Stimulated activated naive CD4-positive, alpha-beta T cell treated with Interleukin-2 at 50 U/mL for 16 hours (primary cell): Measurements from ENCODE around the gene ST6GALNAC3.

ENCODE experiments used
- DNase-seq: peaks from one replicate; lab custom pipeline; 2025; lab: John Stamatoyannopoulos, UW

Gene ST6GALNAC3

GRCh38 chr1:76510672-76511557 lies 436.4 kb downstream of the ST6GALNAC3 start:
- no peak for DNase-seq

DNA sequence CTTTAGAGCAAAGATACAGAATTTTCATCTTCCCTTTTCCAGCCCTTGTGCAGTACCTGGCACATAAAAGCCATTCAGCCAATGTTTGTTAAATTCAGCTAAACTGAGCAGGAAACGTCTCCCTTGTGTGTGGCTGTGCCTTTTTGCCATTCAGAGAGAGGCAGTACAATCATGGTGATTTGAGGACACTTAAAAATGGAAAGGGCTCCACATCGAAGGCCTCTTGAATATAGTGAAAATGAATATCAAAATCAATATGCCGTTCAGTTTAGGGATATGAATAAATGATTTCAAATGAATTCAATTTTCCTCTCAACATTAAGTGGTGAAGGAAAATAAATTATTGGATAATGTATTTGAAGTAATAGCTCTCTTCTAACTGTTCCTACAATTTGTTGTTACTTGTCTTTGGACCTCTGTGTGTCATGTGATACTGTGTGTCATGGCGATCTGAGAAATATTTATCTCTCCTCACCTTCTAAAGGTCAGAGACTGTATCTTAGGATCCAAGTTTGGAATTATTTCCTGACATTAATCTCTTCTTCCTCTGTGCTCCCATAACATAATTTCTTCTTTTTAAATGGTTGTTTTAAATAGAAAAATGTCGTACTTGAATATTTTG lies 437.1 kb downstream of the ST6GALNAC3 start:
- DNase-seq: no peak

DNA sequence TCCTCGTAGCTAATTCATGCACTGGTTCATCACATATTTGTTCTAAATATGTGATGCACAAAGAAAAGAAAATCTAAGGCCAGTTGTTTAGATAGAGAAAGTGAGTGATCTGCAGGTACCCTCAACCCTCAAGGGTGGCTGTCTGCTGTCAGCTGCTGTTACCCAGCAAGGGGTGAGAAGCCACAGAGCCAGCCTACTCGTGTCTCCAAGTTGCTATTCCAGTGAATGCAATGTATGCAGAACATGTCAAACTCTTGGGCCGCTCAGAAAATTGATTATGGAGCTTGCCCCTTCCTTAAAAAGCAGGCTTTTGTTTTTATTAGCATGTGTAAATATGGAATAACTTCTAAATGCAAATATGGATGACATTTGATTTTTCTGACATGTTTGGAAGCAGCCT lies 456.4 kb downstream of the ST6GALNAC3 start:
- no peak for DNase-seq

GRCh38 chr1:76541618-76542017 lies 467.1 kb downstream of the ST6GALNAC3 start:
- no peak for DNase-seq

DNA sequence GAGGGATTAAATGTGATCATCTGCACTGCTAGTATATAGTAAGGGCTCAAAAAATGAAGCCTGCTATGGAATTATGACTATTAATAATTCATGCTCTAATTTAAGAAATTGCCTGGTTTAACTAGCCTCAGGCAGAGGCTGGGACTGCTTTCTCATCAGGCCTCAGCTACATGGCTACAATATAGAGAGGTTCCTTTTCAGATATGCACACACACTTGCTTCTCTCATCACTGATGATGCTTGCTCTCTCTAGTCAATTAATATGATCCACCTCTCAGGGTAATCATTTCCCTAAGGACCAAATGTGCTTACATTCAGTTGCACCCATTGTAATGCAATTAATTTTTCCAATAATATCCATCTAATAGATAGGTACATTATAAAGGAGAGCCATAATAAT lies 467.8 kb downstream of the ST6GALNAC3 start:
- no peak for DNase-seq

DNA sequence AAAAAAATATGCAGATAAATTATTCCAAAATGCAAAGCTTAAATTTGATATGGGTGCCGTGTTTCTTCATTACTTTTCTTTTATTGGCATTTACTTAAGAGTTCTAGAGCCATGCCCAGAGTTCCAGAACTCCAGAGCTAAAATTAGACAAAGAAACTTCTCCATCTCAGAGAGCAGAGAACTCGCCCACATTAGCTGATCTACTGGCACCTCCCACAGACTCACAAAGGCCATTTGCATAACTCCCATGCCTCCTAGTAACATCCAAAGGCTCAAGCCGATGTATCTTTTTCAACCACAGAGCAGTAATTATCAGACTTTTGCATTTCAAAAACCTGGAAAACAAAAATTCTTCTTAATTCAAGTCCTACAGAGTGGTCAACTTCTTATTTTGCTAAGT lies 468.9 kb downstream of the ST6GALNAC3 start:
- no peak for DNase-seq

- DNase-seq: no peak
Observed at GRCh38 chr1:76546354-76546933, 471.9 kb downstream of the ST6GALNAC3 start.

DNA sequence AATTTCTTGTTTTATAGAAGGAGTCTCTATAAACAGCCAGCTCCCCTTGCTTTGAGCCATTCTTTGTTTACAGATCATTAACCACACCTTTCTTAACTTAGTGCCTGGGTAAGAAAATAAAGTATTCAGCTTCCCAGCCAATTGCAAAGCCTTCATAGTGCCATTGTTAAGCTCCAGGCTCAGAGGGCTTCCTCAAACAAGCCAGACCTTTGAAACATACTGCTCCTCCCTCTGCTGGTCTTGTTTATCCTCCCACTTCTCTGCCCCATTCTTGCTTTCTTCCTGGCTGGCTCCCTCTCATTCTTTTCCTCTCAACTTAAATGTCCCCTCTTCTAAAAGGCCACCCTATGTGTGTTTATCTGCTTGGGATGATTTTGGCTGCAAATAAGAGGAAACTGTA lies 473.4 kb downstream of the ST6GALNAC3 start:
- no peak for DNase-seq

DNA sequence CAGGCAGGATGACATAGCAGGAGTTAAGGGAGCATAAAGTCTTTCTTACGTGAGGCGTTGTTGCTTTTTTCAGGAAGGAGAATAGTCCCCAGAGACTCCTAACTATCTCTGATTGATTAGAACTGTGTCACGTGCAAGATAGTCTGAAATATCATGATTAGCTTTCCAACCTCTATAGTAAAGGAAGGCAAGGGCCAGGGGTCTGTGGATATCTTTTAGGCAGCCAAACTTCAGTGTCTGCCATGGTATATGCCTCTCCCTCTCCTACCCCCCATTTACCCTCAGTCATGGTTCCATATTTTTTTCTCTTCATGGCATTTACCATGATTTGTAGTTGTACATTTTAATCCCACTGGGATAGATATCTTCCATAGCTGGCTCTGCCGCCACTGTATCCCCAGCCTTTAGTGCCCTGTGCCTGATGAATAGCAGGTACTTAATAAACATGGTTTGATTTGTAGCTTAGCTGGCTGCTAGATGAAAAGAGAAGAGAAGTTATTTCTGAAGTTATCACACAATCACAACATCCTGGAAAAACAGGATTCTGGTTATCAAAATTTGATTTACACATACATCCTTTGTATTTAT lies 474.1 kb downstream of the ST6GALNAC3 start:
- DNase-seq: no peak

GRCh38 chr1:76554283-76554682 lies 479.7 kb downstream of the ST6GALNAC3 start:
- no peak for DNase-seq

- no peak for DNase-seq
Observed at GRCh38 chr1:76562292-76562691, 487.7 kb downstream of the ST6GALNAC3 start.

- no peak for DNase-seq
Observed at GRCh38 chr1:76568573-76569238, 494.2 kb downstream of the ST6GALNAC3 start.

DNA sequence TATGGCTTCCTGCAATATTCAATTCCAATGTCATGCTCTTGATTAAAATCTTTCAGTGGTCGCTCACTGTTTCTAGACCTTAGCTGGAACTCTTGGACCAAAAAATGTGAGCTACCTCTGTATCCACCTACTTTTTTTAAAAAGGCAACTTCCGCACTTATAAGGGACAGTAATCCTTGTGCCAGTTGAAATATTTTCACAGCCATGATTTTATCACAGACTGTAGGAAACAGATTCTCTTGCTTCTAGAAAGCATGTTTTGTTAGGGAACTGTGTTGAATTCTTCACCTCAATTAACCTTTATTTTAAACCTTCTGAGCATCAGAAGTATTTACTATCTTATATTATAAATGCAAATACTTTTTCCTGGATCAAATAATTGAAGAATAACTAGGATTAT lies 496.7 kb downstream of the ST6GALNAC3 start:
- no peak for DNase-seq

DNA sequence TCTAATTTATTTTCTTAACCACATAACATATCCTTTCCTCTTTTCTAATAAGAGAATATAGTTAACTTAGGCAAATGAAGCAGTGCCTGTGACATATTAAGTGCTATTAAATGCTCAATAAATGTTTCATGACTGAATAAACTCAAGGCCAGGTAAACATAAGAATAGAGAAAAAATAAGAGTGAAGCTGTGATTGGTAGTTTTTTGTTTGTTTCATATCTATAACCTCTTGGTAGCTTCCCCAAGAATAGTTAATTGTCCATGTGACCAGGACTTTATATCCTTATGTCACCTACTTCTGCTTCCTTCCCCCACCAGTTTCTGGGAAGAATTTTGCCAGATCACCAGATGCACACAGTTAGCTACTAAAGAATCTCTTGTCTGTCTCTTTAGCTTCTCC lies 497.7 kb downstream of the ST6GALNAC3 start:
- no peak for DNase-seq

DNA sequence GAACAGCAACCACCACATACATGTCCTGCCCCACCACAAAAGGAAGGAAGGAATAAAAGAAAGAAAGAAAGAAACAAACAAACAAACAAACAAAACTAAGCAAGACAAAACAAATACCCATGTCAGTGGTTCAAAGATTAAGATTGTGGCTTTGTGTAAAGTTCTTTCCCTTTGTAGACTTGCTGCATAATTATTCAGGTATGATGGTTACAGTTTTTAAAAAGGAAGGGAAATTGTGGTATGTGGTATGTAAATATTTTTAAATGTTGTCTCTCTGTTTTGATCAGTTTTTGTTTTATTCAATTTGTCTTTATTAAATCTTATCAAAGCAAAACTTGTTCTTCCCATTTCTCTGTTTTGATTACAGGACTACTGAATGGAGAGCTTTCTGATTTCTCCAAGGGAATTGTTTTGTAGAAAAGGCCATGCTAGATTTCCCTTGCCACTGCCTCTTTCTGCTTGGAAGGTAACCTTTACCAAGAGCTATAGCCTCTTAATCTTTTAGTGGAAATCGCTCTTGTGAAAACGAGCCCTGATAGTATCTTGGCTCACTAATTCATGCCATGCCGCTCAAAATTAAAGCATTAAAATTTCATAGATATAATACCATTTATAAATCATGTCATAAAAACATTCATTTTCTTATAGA lies 502.5 kb downstream of the ST6GALNAC3 start:
- no peak for DNase-seq

DNA sequence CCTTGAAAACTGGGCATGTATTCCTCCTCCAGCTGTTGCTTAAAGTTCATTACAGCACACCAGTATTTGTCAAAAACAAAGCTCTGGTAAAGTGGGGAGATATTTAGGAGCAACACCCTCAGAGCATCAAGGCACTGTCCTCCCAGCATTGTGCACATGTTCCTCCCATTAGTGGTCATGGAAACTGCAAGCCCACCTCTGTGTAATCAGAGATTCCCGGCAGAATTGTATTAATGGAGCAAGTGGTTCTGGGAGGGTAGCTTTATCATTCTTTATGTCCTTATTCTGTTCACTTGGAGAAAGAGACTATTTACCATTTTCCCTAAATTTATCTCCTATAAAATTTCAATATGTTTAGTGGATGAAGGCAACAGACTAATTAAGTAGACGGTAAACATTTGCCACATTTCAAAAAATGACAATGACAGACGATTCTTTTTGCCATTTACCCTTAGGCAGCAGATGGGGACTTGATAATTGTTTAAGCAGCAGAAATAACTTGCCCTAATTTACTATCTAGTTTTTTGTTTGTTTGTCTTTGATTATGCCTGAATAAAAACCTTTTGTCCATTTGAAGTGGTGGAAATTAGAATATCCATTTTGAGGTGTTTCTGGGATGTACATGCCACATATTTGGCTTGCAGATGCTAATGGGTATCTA lies 503.1 kb downstream of the ST6GALNAC3 start:
- no peak for DNase-seq

- DNase-seq: no peak
Observed at GRCh38 chr1:76580206-76580605, 505.7 kb downstream of the ST6GALNAC3 start.

DNA sequence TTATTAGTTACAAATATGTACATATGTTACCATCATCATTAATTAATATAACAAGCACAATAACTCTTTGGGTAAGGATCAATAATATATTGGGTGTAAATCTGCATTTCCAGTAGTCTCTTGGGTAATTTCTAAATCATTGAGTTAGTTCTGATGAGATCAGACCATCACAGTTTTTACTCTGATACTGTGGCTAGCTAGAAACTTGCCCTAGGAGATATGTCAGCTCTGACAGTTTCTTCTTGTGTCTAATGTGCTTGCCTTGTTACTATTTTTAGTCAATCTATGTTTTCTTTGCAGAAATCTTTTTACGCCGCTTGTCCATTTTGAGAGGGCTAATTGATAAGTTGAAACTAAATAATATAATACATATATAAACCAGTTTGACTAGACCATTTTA lies 507.2 kb downstream of the ST6GALNAC3 start:
- DNase-seq: no peak

DNA sequence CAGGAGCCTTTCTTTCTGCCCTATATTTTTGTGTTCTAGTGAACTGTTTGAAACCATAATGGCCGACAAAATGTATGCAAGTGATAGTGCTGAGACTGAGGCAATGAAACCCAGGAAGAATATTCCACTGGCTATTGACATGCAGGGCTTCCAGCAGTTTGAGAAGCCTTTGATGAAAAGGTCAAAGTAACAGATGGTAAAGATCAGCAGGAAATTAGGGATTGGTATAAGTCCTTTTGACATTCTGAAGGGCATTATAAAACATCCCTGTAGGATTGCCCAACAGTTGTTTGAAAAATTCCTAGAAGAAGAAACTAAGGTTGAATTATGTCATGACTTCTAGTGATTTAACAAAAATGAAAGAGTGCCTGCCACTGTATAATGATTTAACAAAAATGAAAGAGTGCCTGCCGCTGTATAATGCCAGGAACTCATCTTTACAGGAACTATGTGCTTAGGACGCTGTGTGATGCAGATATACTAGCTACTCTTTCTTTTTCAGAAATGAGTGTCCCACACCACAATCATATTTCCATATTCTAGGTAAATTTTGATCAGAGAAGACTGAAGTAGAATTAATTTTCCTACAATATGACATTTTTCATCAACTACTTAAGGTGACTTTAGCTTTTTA lies 508.8 kb downstream of the ST6GALNAC3 start:
- DNase-seq: no peak

DNA sequence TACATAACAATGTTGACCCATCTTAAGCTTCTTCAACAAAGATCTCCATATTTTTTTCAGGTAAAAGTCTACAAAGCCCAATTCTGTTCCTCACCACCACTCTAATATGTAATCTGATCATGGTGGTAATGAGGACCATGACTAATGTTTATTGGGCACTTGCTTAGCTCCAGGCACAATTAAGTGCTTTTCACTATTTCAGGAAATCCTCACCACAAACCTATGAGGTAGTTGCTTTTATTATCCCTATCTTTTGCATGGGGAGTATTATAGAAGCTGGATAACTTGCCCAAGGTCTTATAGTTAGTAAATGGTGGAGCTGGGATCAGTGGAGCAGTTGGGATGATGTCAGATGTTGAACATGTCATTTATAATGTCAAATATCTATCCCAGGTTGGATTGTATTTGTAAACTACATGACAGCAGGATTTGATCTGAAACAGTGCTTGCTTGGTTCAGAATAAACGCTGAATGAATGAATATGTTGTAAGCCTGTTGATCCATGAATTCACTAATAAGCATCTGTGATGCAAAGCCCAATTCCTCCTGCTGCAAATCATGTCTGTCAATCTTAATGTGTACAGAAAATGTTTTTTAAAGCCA lies 509.4 kb downstream of the ST6GALNAC3 start:
- no peak for DNase-seq
